Measurements from ENCODE around the gene CLCA4. TPM values are rescaled to one million over a fixed set of nuclear protein-coding genes. Genes with fewer than 3 reads are reported as not detected.

CLCA4 gene
- total RNA-seq, 1 experiment from 2014 or later = not detected

GRCh38 chr1:86522240-86522639, 24.6 kb upstream of the CLCA4 start:
- Mint-ChIP-seq H3K4me3 (no peak overlapping the region), H3K4me1 (peaks cover 4% of the 10 kb centered on the region), H3K27me3 (ENCODE audit: low read depth) (no peaks in the 10 kb centered on the region), H3K27ac (no peak overlapping the region), H3K9me3 (peaks cover 32% of the 10 kb centered on the region), H3K36me3 (peaks cover 18% of the 10 kb centered on the region)
- no peak for TF ChIP-seq USF1 (CRISPR knock-in tag; IDR thresholded peaks at IDR 0.05)
- no peak for TF ChIP-seq ZBTB43 (CRISPR knock-in tag; IDR thresholded peaks at IDR 0.05)
- ATAC-seq = no peak
- CTCF ChIA-PET = no interaction called here
- DNase-seq (ENCODE audit: low spot score) = no peak
- POLR2A ChIA-PET = no interaction called here

- DNase-seq (ENCODE audit: low spot score) (no peak), ATAC-seq (no peak)
- Mint-ChIP-seq H3K9me3 (peaks cover 32% of the 10 kb centered on the region), H3K4me1 (no peaks in the 10 kb centered on the region), H3K27me3 (ENCODE audit: low read depth) (no peaks in the 10 kb centered on the region), H3K4me3 (no peak overlapping the region), H3K36me3 (peaks cover 18% of the 10 kb centered on the region), H3K27ac (no peak overlapping the region)
- CTCF ChIA-PET = no interaction called here
- POLR2A ChIA-PET = no interaction called here
- TF ChIP-seq NR1H2 (CRISPR knock-in tag; IDR thresholded peaks at IDR 0.05) (no peak), STAT6 (CRISPR knock-in tag; conservative IDR thresholded peaks at IDR 0.05; ENCODE audit: low read depth) (no peak), ZNF671 (CRISPR knock-in tag; IDR thresholded peaks at IDR 0.05) (no peak), ZMAT4 (CRISPR knock-in tag; IDR thresholded peaks at IDR 0.05) (no peak)
Measured at GRCh38 chr1:86523670-86524354, 23.1 kb upstream of the CLCA4 start.

- Mint-ChIP-seq H3K36me3 (peaks cover 18% of the 10 kb centered on the region), H3K27me3 (ENCODE audit: low read depth) (no peaks in the 10 kb centered on the region), H3K9me3 (peaks cover 42% of the 10 kb centered on the region), H3K4me3 (no peak overlapping the region), H3K27ac (no peak overlapping the region), H3K4me1 (no peaks in the 10 kb centered on the region)
- ChIA-PET CTCF (no interaction called here), POLR2A (no interaction called here)
- DNase-seq (ENCODE audit: low spot score) (no peak), ATAC-seq (no peak)
- TF ChIP-seq USF1 (CRISPR knock-in tag; IDR thresholded peaks at IDR 0.05) (no peak), FOXJ3 (CRISPR knock-in tag; IDR thresholded peaks at IDR 0.05; ENCODE audit: borderline replicate concordance) (no peak), E2F1 (CRISPR knock-in tag; IDR thresholded peaks at IDR 0.05) (no peak), CBFB (CRISPR knock-in tag; IDR thresholded peaks at IDR 0.05; ENCODE audit: low read depth) (no peak), GABPB1 (CRISPR knock-in tag; IDR thresholded peaks at IDR 0.05) (no peak), PRDM15 (CRISPR knock-in tag; IDR thresholded peaks at IDR 0.05) (no peak), AR (CRISPR knock-in tag; IDR thresholded peaks at IDR 0.05) (no peak), HMGA2 (CRISPR knock-in tag; IDR thresholded peaks at IDR 0.05) (no peak), ZNF281 (CRISPR knock-in tag; IDR thresholded peaks at IDR 0.05) (no peak)
Measured at GRCh38 chr1:86527306-86527705, 19.6 kb upstream of the CLCA4 start.

Data from WTC11 (cell line).